Duodenal mucosa (tissue), 2 donors: Measurements from ENCODE around the gene EVI2B.
"Not testable (repeated sequence)": the region's sequence is repeated elsewhere in the genome, so short reads cannot be mapped to it uniquely, and the experiment has no call there.

Source experiments
- H3K27ac ChIP-seq: one replicate; pipeline ENCODE4 v1.7.0; 2013; ENCODE audit warnings: low read depth, low read length
- H3K27me3 ChIP-seq, 2 donors: one replicate each; pipeline ENCODE4 v1.7.0; 2013; ENCODE audit warnings: low read length in 2 of 2, control low read depth in 1 of 2; ENCODE audit not compliant: insufficient read depth in 2 of 2, control insufficient read depth in 1 of 2
- H3K36me3 ChIP-seq, 2 donors: one replicate each; pipeline ENCODE4 v1.7.0; 2013; ENCODE audit warnings: low read length in 2 of 2, control low read depth in 1 of 2; ENCODE audit not compliant: insufficient read depth in 2 of 2, control insufficient read depth in 1 of 2
- H3K4me1 ChIP-seq, 2 donors: one replicate each; pipeline ENCODE4 v1.7.0; 2013; ENCODE audit warnings: low read length in 2 of 2, control low read depth in 1 of 2; ENCODE audit not compliant: insufficient read depth in 2 of 2, control insufficient read depth in 1 of 2
- H3K4me3 ChIP-seq, 2 donors: one replicate each; pipeline ENCODE4 v1.7.0; 2013; ENCODE audit warnings: low read length in 2 of 2, low read depth in 1 of 2
- H3K9ac ChIP-seq, 2 donors: one replicate each; pipeline ENCODE4 v1.7.0; 2013; ENCODE audit warnings: low read length in 2 of 2, low read depth in 1 of 2
- H3K9me3 ChIP-seq, 2 donors: one replicate each; pipeline ENCODE4 v1.7.0; 2013; ENCODE audit warnings: low read length in 2 of 2, control low read depth in 1 of 2; ENCODE audit not compliant: control insufficient read depth in 1 of 2

Gene EVI2B

GRCh38 chr17:31274252-31274651 is 39.6 kb downstream of the EVI2B start:
- Histone ChIP-seq H3K36me3 (peaks cover 8 to 21% of the 10 kb centered on the region in 2 donors), H3K4me3 (no peak overlapping the region), H3K4me1 (peaks cover 3 to 12% of the 10 kb centered on the region in 2 donors), H3K27ac (no peak overlapping the region), H3K9me3 (no peaks in the 10 kb centered on the region), H3K27me3 (no peaks in the 10 kb centered on the region), H3K9ac (no peak overlapping the region)

- Histone ChIP-seq H3K9me3 (no peaks in the 10 kb centered on the region), H3K4me1 (peaks cover 3 to 13% of the 10 kb centered on the region in 2 donors), H3K9ac (no peak overlapping the region), H3K36me3 (peaks cover 11 to 23% of the 10 kb centered on the region in 2 donors), H3K27ac (no peak overlapping the region), H3K4me3 (no peak overlapping the region), H3K27me3 (no peaks in the 10 kb centered on the region)
Measured at GRCh38 chr17:31273516-31273915, 40.3 kb downstream of the EVI2B start.

- Histone ChIP-seq H3K4me1 (peaks cover 3 to 13% of the 10 kb centered on the region in 2 donors), H3K27me3 (no peaks in the 10 kb centered on the region), H3K9me3 (no peaks in the 10 kb centered on the region), H3K9ac (no peak overlapping the region), H3K36me3 (peaks cover 11 to 21% of the 10 kb centered on the region in 2 donors), H3K4me3 (no peak overlapping the region), H3K27ac (no peak overlapping the region)
Measured at GRCh38 chr17:31272803-31273202, 41.1 kb downstream of the EVI2B start.

- Histone ChIP-seq H3K36me3 (peaks cover 6 to 16% of the 10 kb centered on the region in 2 donors), H3K9ac (no peak overlapping the region), H3K4me3 (no peak overlapping the region), H3K9me3 (no peaks in the 10 kb centered on the region), H3K27me3 (no peaks in the 10 kb centered on the region), H3K27ac (no peak overlapping the region), H3K4me1 (peaks cover 3 to 13% of the 10 kb centered on the region in 2 donors)
Measured at GRCh38 chr17:31272236-31272635, 41.6 kb downstream of the EVI2B start.

GRCh38 chr17:31269578-31269983 is 44.3 kb downstream of the EVI2B start:
- no peak overlapping the region for H3K9ac ChIP-seq
- H3K4me1 ChIP-seq: peaks cover 3 to 13% of the 10 kb centered on the region in 2 donors
- H3K4me3 ChIP-seq: no peak overlapping the region
- no peaks in the 10 kb centered on the region for H3K27me3 ChIP-seq
- H3K9me3 ChIP-seq: no peaks in the 10 kb centered on the region
- peaks cover 3 to 23% of the 10 kb centered on the region in 2 donors for H3K36me3 ChIP-seq
- no peak overlapping the region for H3K27ac ChIP-seq

GRCh38 chr17:31269036-31269577 is 44.7 kb downstream of the EVI2B start:
- Histone ChIP-seq H3K9me3 (no peaks in the 10 kb centered on the region), H3K4me3 (no peak overlapping the region), H3K27me3 (no peaks in the 10 kb centered on the region), H3K27ac (no peak overlapping the region), H3K9ac (no peak overlapping the region), H3K36me3 (peaks cover 3 to 23% of the 10 kb centered on the region in 2 donors), H3K4me1 (peaks cover 3 to 9% of the 10 kb centered on the region in 2 donors)

- Histone ChIP-seq H3K9me3 (no peaks in the 10 kb centered on the region), H3K4me1 (peaks cover 3 to 8% of the 10 kb centered on the region in 2 donors), H3K9ac (no peak overlapping the region), H3K4me3 (no peak overlapping the region), H3K27ac (no peak overlapping the region), H3K36me3 (peaks cover 3 to 27% of the 10 kb centered on the region in 2 donors), H3K27me3 (no peaks in the 10 kb centered on the region)
Measured at GRCh38 chr17:31266042-31266441, 47.8 kb downstream of the EVI2B start.

DNA sequence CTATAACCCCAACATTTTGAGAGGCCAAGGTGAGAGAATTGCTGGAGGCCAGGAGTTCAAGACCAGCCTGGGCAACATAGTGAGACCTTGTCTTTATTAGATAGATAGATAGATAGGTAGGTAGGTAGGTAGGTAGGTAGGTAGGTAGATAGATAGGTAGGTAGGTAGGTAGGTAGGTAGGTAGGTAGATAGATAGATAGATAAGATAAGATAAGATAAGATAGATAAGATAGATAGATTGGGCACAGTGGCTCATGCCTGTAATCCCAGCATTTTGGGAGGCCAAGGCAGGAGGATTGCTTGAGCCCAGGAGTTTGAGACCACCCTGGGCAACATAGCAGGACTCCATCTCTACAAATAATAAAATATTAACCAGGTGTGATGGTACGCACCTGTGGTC is 50.9 kb downstream of the EVI2B start:
- H3K4me3 ChIP-seq, H3K27me3 ChIP-seq, H3K9ac ChIP-seq, H3K27ac ChIP-seq, H3K4me1 ChIP-seq, H3K9me3 ChIP-seq: not testable (repeated sequence)
- H3K36me3 ChIP-seq: peaks cover 0 to 24% of the 10 kb centered on the region in 2 donors

DNA sequence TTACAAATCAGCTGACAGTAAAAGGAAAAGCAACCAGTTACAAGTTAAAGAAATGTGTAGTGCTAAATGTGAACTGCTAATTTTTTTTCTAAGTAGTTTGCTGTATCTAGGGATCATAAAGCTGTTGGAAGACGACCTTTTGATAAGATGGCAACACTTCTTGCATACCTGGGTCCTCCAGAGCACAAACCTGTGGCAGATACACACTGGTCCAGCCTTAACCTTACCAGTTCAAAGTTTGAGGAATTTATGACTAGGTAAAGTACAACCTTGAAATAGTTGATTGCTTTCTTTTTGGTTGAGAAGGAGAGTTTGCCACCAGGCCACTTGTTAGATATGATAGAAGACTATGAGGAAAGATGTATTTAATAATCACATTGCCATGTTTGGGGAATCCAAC is 52.3 kb downstream of the EVI2B start:
- peaks cover 0 to 23% of the 10 kb centered on the region in 2 donors for H3K36me3 ChIP-seq
- no peaks in the 10 kb centered on the region for H3K27me3 ChIP-seq
- no peak overlapping the region for H3K9ac ChIP-seq
- no peaks in the 10 kb centered on the region for H3K4me1 ChIP-seq
- no peaks in the 10 kb centered on the region for H3K9me3 ChIP-seq
- H3K4me3 ChIP-seq: no peak overlapping the region
- H3K27ac ChIP-seq: no peak overlapping the region

DNA sequence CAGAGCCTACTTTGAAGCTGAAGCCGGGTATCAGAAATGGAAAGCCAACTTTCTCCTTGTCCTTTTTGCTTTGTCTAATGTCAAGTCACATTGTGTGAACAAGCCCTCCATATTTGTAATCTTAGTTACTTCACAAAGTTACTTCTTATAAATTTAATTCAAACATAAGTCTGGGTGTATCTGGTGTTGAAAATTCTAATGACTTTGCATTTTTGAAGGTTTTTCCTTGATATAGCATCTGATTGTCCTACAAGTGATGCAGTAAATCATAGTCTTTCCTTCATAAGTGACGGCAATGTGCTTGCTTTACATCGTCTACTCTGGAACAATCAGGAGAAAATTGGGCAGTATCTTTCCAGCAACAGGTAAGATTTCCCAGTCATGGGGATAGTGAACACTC is 53.7 kb downstream of the EVI2B start:
- no peaks in the 10 kb centered on the region for H3K27me3 ChIP-seq
- H3K27ac ChIP-seq: no peak overlapping the region
- no peaks in the 10 kb centered on the region for H3K4me1 ChIP-seq
- no peaks in the 10 kb centered on the region for H3K9me3 ChIP-seq
- H3K4me3 ChIP-seq: no peak overlapping the region
- no peak overlapping the region for H3K9ac ChIP-seq
- H3K36me3 ChIP-seq: peaks cover 0 to 13% of the 10 kb centered on the region in 2 donors

GRCh38 chr17:31256936-31257335 is 56.9 kb downstream of the EVI2B start:
- Histone ChIP-seq H3K27me3 (no peaks in the 10 kb centered on the region), H3K36me3 (peaks cover 0 to 13% of the 10 kb centered on the region in 2 donors), H3K9me3 (no peaks in the 10 kb centered on the region), H3K27ac (no peak overlapping the region), H3K4me3 (no peak overlapping the region), H3K4me1 (no peaks in the 10 kb centered on the region), H3K9ac (no peak overlapping the region)
